Upper lobe of right lung (tissue), 1 donor: Measurements from ENCODE around the gene CAMK1D. TPM values are rescaled to one million over a fixed set of nuclear protein-coding genes. Genes with fewer than 3 reads are reported as not detected.

Source experiments
- ATAC-seq: fragments of 200-7000 bp; cut with Tn5 transposase; one replicate; pipeline ENCODE4 v1.9.1; 2020; ENCODE audit warnings: mild to moderate bottlenecking, moderate library complexity
- DNase-seq: peaks from one replicate; pipeline ENCODE4 v3.0.0-alpha.2; 2020
- H3K27ac ChIP-seq: fragments of 200-600 bp; one replicate; pipeline ENCODE4 v1.8.0; 2022
- H3K27me3 ChIP-seq: fragments of 200-600 bp; one replicate; pipeline ENCODE4 v1.8.0; 2022; ENCODE audit warnings: mild to moderate bottlenecking
- H3K36me3 ChIP-seq: fragments of 200-600 bp; one replicate; pipeline ENCODE4 v1.8.0; 2022
- H3K4me1 ChIP-seq: fragments of 200-600 bp; one replicate; pipeline ENCODE4 v1.8.0; 2022
- H3K4me3 ChIP-seq: fragments of 200-600 bp; one replicate; pipeline ENCODE4 v1.8.0; 2022; ENCODE audit warnings: mild to moderate bottlenecking
- H3K9me3 ChIP-seq: fragments of 200-600 bp; one replicate; pipeline ENCODE4 v1.8.0; 2022
- CTCF ChIP-seq: fragments of 200-600 bp; IDR thresholded peaks from one replicate; pipeline ENCODE4 v1.8.0; 2022; ENCODE audit warnings: antibody characterized with exemption
- intact Hi-C: fragments of 100-400 bp; cut with DNase I; formaldehyde crosslinking; loops from one replicate; pipeline ENCODE4 v1.11.0; 2022
- total RNA-seq: library from RNA; stranded (reverse); fragmentation: NEBNext Ultra II Directional; extraction: Animal tissue kit (Norgen Biotek cat#: 25700); gene quantifications from one replicate; pipeline ENCODE4 v1.2.1, GENCODE V29; 2021
- donor health status: DM: no; HTN: yes; CAD: no; lungs with severe emphysema.

CAMK1D gene
- total RNA-seq, 1 donor from 2014 or later: 17.1 TPM

DNA sequence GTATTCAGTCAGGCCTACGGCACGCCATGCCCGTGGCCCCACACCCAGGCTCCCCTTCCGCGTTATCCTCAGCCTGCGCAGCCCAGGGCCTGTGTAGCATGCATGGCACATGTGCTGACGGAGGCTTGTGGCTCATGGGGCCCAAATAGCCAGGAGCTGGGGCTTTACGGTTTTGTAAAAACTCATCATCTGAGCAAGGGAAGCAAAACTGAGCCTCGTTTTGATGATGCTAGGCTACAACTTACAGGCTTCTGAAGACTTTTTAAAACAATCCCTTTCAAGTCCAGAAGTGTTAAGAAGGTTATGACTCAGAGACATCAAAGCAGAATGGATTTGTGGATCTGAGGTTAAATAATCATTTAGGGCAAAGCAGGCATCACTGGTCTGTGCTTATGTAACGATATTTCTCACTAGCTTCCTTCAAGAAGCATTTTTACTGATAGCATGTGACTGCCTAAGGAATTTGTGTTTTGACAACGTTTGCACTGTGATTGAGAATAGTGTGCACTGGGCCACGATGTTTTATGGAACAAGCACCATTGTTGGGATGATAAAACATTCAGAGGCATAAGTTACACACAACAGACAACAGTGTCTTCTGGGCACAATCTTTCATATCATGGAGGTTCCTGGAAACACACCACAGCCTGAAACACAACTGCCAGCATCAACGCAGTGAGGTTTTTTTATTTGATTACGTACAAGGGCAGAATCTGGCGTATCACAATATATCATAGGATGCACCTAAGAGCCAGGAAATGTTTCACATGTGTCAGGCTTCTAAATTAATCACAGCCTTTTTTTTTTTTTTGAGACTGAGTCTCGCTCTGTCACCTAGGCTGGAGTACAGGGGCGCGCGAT, 377.9 kb downstream of the CAMK1D start:
- intact Hi-C loops: no loop called here
- no peak overlapping the region for H3K27ac ChIP-seq
- TF ChIP-seq CTCF: no peak
- H3K4me1 ChIP-seq: peaks cover 5% of the 10 kb centered on the region
- H3K9me3 ChIP-seq: no peaks in the 10 kb centered on the region
- ATAC-seq (no peak), DNase-seq (no peak)
- H3K4me3 ChIP-seq: no peak overlapping the region
- H3K36me3 ChIP-seq: no peaks in the 10 kb centered on the region
- H3K27me3 ChIP-seq: peaks cover 3% of the 10 kb centered on the region

- ATAC-seq: no peak
- Histone ChIP-seq H3K9me3 (no peaks in the 10 kb centered on the region), H3K36me3 (no peaks in the 10 kb centered on the region), H3K27ac (no peak overlapping the region), H3K4me3 (no peak overlapping the region), H3K4me1 (peaks cover 5% of the 10 kb centered on the region), H3K27me3 (peaks cover 3% of the 10 kb centered on the region)
- no peak for DNase-seq
- no peak for TF ChIP-seq CTCF
- intact Hi-C loops: no loop called here
Measured at GRCh38 chr10:12727832-12728215, 378.5 kb downstream of the CAMK1D start.

DNA sequence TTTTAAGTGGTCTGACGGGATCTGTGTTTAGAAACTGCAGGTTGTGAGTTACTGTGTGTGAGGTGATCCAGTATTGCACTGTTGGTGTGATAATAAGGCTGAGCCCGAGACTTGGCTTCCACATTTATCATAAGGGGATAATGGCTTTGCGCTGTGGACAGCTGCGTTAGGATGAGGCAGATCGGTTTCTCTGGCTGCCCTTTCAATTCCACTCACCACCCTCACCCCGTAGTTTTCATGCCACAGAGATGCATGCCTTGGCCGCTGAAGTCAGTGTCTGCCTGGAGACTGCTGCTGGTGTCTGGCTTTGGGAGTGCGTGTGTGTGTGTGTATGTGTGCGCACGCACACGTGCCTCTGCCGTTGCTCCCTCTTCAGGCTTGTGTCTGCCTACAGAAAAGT, 379.1 kb downstream of the CAMK1D start:
- intact Hi-C loops: no loop called here
- H3K4me1 ChIP-seq: peaks cover 5% of the 10 kb centered on the region
- ATAC-seq: no peak
- no peak overlapping the region for H3K4me3 ChIP-seq
- no peak for TF ChIP-seq CTCF
- H3K27me3 ChIP-seq: peaks cover 3% of the 10 kb centered on the region
- DNase-seq: no peak
- H3K27ac ChIP-seq: no peak overlapping the region
- no peaks in the 10 kb centered on the region for H3K9me3 ChIP-seq
- H3K36me3 ChIP-seq: no peaks in the 10 kb centered on the region

GRCh38 chr10:12729885-12730284, 380.5 kb downstream of the CAMK1D start:
- Histone ChIP-seq H3K27me3 (peaks cover 3% of the 10 kb centered on the region), H3K4me3 (no peak overlapping the region), H3K4me1 (peaks cover 5% of the 10 kb centered on the region), H3K36me3 (no peaks in the 10 kb centered on the region), H3K27ac (no peak overlapping the region), H3K9me3 (no peaks in the 10 kb centered on the region)
- TF ChIP-seq CTCF: no peak
- ATAC-seq: peak; percentile 44
- no peak for DNase-seq
- intact Hi-C loops: no loop called here

DNA sequence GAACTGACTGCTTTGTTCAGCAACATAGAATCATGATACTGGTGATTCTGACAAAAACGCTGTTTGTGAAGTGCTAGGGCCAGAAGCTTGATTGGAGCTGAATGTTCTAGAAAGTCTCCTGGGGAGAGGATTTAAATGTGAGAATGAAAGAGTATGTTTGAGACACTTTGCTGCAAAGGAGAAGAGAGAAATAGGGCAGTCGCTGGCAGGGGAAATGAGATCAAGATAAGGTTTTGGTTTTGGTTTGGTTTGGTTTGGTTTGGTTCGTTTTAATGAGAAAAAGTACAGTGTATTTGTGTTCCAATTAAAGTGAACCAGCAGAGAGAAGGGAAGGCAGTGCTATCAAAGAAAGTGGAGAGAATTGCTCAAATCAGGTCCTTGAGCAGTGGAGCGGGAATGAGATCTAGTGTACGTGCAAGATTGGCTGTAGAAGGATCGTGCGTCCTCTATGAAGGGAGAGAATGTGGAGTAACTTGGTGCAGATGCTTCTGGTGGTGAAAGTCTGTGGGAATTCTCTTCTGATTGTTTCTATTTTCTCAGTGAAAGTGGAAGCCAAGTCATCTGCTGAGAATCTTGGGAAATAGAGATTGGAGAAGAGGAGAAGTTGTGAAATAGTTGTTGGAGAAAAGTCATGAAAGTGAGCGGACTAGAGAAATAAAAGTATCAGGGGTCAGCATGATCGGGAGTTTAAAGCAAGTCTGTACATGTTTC, 381.6 kb downstream of the CAMK1D start:
- H3K4me3 ChIP-seq: no peak overlapping the region

More for the DNA sequence above, 381.6 kb downstream of the CAMK1D start:
- no peak for ATAC-seq
- DNase-seq: no peak
- Histone ChIP-seq H3K9me3 (no peaks in the 10 kb centered on the region), H3K27me3 (peaks cover 3% of the 10 kb centered on the region), H3K36me3 (no peaks in the 10 kb centered on the region), H3K4me1 (peaks cover 5% of the 10 kb centered on the region), H3K27ac (no peak overlapping the region)
- TF ChIP-seq CTCF: no peak
- intact Hi-C loops: no loop called here
